ENCODE results near the gene RUVBL1.
A peak's percentile ranks its signal among the peaks of the same experiment; 100 is the strongest.

The RUVBL1 gene

GRCh38 chr3:128131897-128132646, 8.5 kb upstream of the RUVBL1 start:
- DNase-seq, result no peak

- no peak for DNase-seq
These were observed 4.6 kb upstream of the RUVBL1 start for GRCh38 chr3:128128251-128128650.

DNA sequence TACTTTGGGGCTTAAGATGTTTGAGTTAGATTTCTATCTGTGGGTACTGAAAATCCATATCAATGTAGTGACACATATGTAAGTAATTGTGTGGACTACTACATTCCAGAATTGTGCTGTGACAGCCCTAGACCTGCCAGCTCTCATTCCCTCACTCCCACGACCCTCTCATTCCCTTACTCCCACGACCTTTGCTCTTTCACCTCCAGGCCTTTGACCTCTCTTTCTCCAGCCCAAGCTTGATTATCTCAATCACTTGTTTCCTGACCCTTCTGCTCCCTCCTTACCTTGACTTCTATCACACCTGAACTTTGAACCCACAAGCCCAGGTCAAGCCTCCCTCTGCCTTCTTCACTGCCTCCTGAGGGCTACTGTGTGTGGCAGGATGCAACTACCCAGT, 3.6 kb upstream of the RUVBL1 start:
- DNase-seq, result no peak

DNA sequence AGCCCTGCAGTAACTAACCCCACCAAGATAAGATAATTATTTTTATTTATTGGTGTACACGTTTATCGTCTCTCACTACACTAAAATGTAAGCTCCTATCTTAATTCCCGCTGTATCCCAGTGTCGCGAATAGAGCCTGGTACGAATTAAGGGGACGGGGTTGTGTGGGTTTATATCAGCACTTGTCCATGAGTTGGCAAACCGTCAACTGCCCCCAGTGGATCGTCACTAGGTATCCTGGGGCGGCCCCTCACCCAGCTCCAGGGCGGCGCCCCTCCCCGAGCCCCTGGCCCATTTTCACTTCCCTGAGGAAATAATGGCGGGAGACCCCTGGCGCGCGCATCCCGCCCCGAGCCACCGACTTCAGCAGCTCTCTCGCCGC, 465 bp downstream of the RUVBL1 start:
- DNase-seq, result no peak

DNA sequence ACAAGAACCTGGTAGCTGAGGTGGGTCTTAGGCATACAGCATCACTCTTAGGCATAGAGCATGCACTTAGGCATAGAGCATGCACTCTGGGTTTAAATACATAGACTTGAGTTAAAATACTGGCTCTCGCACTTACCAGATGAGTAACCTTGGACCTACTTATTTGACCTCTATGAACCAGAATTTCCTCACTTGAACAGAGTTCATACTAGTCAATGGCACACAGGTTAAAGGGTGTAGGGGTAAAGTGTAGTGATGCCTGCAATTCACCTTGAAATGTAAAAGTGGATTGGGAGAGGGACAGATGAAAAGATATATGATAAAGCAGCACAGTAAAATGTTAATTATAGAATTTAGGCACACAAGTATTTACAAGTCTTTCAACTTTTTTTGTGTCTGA, 1.6 kb downstream of the RUVBL1 start:
- DNase-seq, result no peak

GRCh38 chr3:128113817-128114794, 9.5 kb downstream of the RUVBL1 start:
- DNase-seq, result no peak

DNA sequence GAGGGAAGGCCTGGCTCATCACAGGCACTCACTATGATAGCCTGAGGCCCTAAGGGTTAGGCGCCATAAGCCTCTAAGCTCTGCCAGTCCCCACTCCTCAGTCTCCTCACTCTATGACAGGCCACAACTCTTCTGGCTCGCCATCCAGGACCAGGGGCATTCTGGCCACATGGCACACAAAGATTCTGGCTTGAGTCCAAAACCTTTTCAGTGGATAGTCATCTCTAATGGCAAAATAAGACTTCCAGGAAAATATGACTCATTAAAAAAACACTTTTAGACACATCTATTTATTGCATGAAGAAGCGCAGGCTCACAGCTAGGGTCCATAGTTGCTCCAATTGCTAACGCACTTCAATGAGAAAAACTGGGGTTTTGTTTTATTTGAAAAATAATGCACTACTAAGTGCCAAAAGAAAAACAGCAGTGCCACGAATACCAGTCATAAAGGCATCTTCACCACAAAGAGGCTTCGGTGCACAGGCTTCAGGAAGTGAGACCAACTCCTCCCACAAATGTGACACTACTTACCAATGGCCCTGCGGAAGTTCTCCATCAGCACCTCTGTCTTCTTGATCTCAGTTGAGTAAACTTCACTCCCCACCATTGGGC, 11.1 kb downstream of the RUVBL1 start:
- peak; percentile 27 to 54 for DNase-seq

- DNase-seq, result no peak
These were observed 12.5 kb downstream of the RUVBL1 start for GRCh38 chr3:128111147-128111546.

- DNase-seq, result no peak
These were observed 15.8 kb downstream of the RUVBL1 start for GRCh38 chr3:128107834-128108233.

DNA sequence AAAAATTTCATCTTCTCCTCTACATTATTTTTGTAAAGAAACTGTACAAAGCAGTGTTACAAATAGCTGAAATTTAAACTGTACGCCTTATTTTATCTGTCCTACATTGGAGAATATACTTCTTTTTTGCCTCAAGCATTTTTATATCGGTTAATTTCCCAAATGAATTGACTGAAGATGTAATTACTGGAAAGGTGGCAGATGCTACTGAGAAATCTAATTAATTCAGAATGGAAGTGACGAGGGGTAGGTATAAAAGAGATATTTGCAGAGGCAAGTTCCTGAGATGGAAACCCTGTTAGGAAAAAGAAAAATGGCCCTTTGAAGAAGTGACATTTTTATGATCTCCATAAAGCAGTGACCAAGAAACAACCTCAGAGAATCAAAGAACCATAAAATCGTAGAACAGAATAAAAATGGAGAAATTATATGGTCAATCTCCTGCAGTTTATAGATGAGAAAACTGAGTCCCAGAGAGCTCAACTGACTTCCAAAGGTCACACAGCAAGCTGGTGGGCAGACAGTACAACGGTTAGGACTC, 20.4 kb downstream of the RUVBL1 start:
- no peak for DNase-seq

DNA sequence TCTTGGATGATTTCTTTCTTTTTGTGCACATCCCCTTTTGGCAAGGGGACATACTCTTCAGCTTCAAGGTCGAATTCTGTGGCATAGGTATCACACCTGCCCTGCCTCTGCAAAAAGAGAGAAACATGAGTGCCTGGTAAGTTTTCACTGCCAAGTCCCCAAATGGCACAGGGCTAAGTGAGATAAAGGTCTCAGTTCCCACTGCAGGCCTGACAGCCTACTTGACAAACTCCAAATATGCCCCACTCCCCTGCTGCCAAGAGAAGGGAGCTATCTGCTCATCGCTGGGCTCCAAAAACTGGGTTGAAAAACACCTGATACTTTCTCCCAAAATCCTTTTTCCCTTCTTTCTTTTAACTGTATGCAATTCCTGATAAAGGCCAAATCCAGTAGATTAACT, 23.0 kb downstream of the RUVBL1 start:
- DNase-seq, result no peak

GRCh38 chr3:128100161-128100560, 23.5 kb downstream of the RUVBL1 start:
- DNase-seq, result no peak

- DNase-seq, result no peak
These were observed 25.4 kb downstream of the RUVBL1 start for GRCh38 chr3:128098234-128098633.

- DNase-seq, result peak; percentile 33 to 58
These were observed 28.3 kb downstream of the RUVBL1 start for GRCh38 chr3:128095222-128095703.

DNA sequence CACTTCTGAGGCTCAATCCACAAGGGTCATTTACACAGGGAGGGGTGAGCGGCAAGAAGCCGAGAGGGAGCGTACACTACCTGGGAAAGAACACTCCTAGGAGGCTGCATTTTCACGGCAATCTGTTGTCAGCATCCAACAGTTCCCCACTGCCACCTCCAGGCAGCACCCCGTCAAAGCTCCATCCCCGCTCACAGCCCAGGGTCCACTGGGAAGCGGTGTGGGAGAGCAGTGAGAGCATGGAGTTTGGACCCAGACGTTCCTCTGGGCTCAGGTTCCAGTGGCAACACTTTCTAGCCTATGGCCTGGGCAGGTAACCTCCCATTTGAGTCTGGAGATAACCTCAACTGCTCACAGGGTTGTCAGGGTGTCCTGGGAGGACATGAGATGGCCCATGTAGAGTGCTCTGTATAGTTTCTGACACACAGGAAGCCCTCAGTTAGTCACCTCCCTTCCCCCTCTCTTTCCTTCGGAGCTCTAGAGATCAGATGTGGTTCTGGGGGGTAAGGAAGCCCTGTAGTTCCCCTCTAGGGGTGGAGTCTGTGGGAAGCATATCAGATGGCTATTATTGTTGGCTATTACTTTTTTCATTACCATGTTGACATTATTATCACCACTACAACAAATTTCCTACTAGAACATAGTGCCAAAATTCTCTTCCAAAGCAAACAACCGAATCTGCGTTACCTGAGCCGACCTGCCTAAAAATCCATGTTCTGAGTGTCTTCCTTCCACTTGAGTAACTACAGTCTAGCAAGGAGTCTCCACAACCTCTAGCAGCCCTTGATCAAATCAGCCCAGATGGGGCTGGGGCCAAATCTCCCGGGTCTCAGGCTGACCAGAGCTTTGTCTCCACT, 29.1 kb downstream of the RUVBL1 start:
- DNase-seq, result no peak

DNA sequence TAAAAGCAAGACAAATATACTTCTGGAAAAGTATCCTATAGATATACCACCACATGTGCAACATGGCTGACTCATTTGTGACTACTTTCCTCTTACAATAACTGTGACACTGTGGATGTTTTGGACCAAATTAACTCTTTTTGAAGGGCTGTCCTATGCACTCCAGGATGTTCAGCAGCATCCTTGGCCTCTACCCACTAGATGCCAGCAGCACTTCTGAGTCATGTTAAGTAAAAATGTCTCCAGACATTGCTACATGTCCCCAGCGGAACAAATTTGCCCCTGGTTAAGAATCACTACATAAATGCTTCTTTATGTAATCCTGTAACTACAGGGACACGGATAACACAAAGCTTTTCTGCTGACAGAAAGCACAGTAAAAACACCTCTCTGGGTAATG, 32.0 kb downstream of the RUVBL1 start:
- DNase-seq, result no peak

DNA sequence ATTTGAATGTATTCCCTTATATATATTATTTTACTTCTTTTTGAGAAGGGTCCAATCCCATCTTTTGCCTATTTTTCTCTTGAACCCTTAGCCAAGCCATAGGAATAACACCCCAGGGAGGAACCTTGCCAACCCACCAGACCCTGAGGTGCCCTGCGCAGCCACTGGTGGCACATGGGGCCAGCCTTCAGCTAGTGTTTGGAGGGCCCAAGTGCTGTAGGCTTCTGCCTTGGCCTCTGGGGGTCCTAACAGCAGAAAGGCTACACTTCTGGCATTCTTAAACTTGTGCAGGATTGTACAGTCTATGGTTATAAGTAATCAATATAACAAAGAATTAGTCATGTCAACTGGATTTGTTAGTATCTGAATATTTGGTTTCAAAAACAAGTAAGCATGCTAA, 34.5 kb downstream of the RUVBL1 start:
- no peak for DNase-seq

DNA sequence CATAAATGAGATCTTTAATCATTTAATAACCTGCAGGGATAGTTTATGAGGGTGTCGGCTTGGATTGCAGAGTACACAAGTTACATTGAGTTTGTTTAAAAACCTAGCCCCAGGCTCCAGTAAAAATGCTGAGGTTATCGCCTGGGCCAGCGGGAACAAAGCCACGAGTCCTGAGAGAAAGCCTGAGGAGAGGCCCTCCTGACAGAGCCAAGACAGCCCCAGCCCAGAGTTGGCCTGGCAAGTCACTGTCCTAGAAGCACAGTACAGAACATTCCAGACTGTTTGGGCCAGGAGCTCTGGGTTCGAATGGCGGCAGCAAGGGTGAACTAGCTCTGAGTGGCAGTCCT, 39.0 kb downstream of the RUVBL1 start:
- DNase-seq, result no peak

GRCh38 chr3:128083980-128084674, 39.5 kb downstream of the RUVBL1 start:
- DNase-seq, result no peak

DNA sequence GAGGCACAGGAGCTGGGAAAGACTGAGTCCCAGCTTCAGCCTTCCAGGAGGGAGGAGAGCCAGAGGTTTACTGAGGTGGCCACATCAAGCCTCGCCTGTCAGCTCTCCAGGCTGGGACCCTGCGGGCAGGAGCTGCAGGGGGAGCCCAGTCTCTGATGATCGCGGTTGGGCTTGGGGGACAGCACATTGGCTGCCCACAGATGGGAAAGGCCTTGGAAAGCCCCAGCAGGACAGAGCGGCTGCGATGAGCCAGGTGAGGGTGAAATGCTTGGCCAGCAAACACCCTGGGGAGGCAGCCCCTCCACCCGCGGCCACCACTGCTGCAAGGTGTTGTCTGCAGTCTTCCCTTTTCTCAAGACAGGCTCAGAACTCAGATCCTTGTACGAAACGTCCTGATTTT, 40.2 kb downstream of the RUVBL1 start:
- DNase-seq, result no peak

- DNase-seq, result no peak
These were observed 41.1 kb downstream of the RUVBL1 start for GRCh38 chr3:128082546-128082945.

- DNase-seq, result no peak
These were observed 41.8 kb downstream of the RUVBL1 start for GRCh38 chr3:128081846-128082245.
